GM18867 (cell line): Measurements from ENCODE around the gene LAMB1.

Source experiments
- ATAC-seq: cut with Tn5 transposase; IDR thresholded peaks from one replicate; pipeline ENCODE4 v1.9.1; 2021; ENCODE audit warnings: mild to moderate bottlenecking, moderate library complexity; ENCODE audit not compliant: unreplicated experiment

The LAMB1 gene

DNA sequence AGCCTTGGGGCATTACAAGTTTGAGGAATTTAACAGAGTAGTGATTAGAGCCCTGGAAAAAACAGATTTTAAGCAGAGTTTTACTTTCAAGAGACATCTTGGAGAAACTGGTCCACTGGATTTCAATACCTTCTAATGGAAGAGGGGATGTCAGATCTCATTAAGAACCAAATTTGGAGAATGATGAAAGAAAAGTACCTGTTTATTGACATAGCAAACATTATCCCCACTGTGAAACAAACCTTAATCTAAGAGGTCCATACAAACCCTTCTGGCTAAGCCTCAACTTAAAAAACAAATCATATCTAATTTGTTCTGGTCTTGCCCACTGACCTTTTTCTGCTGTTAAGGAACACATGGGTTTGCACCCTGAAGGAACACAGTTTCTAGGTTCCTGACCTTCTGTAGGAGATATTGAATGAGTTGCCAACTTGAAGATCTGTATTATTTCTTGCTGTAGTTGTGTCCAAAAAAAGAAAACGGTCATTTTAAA lies 53.5 kb downstream of the LAMB1 start:
- no peak for ATAC-seq

- ATAC-seq = no peak
These were observed 54.1 kb downstream of the LAMB1 start for GRCh38 chr7:107948645-107949442.

GRCh38 chr7:107946881-107947280 lies 56.1 kb downstream of the LAMB1 start:
- no peak for ATAC-seq

DNA sequence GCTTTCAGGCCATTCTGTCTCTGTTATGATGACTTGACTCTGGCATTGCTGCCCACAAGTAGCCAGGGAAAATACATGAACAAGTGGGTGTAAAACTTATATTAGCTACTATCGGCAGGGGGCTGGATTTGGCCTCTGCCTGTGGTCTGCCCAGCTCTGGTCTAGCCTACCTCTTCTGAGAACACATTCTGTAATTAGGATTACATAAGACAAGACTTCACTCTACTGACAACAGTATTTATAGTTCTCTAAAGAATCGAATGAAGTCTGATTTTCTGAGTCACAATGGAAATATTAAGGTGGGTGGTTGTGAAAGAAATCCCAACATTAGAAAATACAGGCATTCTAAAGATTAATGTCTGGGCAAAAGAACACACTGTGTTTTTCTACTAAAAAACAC lies 56.5 kb downstream of the LAMB1 start:
- no peak for ATAC-seq

DNA sequence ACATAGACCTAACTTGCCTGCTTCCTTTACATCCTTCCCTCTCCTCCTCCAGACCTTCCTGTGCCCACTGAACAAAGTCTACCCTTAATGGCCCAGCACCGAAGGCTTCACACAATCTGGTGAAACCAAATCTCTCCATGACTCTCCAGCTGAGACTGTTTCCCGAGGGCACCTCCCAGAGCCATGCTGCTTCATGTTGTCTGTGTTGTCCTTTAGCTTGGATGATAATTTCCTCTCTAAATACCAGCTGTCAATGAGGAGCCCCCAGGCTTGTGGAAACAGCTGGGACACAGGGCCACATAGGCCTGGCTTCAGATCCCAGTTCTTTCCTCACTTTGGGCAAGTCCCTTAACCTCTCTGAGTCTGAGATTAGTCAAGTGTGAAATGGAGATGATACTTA lies 57.6 kb downstream of the LAMB1 start:
- no peak for ATAC-seq

GRCh38 chr7:107944411-107945169 lies 58.4 kb downstream of the LAMB1 start:
- no peak for ATAC-seq

GRCh38 chr7:107943018-107943417 lies 59.9 kb downstream of the LAMB1 start:
- no peak for ATAC-seq

DNA sequence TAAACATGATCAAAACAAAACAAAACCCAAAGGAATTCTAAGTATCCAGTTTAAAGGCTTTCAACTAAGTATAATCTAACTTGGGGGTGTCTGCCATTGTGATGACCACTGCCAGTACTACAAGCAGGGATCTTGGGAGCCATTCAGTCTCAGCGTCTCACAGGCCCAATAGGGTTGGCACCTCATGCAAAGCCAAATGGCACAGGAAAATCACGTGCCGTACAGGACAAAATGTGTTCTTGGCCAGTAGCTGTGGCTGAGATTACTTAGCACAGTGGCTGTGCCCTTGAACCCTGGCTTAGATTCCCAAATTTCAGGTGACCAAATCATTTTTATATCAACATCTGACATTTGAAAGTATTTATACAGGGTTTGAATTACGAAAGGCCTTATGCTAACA lies 62.0 kb downstream of the LAMB1 start:
- ATAC-seq = no peak

DNA sequence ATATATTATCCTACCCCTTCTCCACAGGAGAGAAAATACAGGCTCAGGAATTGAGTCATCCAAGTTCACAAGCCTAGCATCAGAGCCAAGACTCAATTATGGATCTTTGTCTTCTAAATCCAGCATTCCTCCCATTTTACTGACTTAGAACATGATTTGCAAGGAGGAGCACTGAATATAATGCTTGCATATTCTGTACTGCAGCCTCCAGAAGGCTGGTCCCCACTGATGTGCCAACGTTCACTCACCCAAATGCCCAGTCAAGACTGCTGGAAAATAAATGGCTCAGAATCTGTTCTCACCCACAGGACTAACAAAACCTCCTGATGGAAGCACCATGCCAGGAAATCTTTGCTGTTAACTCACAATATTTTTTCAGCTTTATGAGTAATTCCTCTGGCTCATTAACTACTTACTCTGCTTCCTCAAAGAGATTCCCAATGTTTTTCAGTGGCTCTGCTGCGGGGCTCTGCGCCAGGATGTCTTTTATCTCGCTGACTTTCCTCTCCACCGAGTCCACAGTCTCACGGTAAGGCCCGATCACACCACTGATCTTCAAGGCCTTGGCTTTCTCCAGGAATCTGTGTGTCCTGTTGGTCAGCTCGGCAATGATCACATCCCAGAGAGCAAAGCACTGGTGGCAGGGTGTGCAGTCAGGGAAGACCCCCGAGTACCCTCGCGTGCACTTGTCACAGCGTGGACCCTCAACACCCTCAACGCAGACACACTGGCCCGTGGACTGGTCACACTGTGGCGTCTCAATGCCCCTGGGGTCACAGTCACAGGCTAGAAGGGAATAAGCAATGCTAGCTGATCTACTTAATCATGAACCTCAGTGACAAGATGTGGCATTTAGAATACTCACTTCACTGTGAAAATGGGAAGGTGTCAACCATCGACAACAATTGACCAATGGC lies 63.1 kb downstream of the LAMB1 start:
- ATAC-seq = no peak

GRCh38 chr7:107938456-107939250 lies 64.3 kb downstream of the LAMB1 start:
- no peak for ATAC-seq

DNA sequence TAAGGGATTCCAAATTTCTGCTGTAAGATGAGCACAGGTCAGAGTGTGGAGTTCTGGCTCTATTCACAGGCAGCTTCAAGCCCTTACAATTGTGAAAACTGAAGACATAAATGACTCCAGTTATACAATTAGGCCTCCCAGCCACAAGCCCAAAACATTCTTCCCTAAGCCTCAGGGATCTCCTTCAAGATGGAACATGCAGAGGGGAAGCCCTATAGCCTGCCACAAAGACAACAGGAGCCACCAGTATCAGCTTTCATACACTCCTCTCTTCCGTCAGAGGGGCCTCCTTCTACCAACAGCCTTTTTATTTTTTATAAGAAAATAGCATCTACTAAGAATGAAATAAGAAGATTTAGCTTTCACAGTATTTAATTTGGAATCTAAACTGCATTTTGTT lies 65.4 kb downstream of the LAMB1 start:
- ATAC-seq = no peak

GRCh38 chr7:107936312-107936711 lies 66.6 kb downstream of the LAMB1 start:
- no peak for ATAC-seq

DNA sequence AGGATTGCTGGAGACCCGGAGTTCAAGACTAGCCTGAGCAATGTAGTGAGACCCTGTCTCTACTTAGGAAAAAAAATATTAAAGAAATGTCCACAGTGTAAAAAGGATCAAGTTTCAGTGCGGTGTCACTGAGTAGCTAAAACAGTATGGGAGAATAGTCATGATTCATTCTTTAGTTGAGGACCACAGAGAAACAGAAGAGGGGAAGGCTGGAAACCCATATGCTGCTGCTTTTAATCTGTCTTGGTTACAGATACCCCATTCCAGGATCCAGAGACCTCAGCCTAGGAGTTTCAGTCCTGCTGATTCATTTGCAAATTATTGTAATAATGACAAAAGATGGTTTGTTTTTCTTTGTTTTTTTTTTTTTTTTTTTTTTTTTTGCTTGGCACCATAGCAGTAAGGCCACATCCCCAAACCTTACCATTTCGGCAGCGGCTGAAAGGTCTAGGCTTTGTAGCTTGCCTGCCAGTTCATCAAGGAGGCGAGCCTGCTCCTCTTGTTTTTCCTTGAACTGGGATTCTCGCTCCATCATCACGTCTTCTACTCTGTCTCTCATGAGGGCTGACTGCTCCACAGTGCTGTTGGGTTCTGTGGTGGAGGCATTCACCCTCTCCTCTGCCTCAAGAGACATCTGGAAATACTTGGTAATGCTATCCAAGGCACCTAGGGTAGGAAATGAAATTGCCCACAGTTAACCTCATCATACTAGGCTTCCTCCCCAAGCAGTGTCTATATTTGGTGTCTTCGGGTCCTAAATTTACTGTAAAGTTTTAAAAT lies 67.8 kb downstream of the LAMB1 start:
- ATAC-seq = no peak

GRCh38 chr7:107933386-107934013 lies 69.5 kb downstream of the LAMB1 start:
- no peak for ATAC-seq

DNA sequence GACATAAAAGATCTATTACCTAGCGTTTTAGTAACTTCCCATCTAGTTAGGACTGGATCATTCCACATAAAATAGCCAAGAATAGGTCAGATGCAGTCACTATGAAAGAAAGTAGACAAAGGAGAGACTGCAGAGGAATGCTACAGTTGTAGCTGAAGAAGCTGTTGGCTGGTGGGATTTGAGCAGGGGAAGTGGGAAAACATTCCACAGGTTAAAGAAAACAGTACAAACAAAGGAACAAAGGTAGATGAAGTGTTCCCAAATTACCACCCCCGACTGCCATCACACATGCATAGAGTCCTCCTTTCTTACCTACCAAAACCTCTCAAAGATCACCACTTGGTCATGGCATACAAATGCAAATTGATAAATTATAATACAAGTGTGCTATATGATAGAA lies 70.2 kb downstream of the LAMB1 start:
- no peak for ATAC-seq

GRCh38 chr7:107931740-107932515 lies 71.0 kb downstream of the LAMB1 start:
- no peak for ATAC-seq

DNA sequence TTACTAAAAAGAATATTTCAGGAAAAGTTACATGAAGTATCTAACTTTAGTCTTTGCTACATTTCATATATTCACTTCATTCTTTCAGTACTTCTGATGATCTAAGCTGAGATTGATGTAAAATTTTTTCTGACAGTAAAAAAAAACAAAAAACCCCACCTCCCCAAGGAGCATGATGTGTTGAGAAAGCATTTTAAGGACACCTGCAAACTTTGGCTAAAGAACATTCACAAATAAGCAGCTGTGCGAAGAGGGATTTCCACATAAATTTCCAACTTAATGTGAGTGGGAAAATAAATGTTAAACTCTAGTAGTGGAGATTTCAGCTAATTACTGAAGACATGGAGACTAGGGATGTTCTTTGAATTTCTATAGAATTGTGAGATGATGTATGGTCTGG lies 76.5 kb downstream of the LAMB1 start:
- no peak for ATAC-seq

DNA sequence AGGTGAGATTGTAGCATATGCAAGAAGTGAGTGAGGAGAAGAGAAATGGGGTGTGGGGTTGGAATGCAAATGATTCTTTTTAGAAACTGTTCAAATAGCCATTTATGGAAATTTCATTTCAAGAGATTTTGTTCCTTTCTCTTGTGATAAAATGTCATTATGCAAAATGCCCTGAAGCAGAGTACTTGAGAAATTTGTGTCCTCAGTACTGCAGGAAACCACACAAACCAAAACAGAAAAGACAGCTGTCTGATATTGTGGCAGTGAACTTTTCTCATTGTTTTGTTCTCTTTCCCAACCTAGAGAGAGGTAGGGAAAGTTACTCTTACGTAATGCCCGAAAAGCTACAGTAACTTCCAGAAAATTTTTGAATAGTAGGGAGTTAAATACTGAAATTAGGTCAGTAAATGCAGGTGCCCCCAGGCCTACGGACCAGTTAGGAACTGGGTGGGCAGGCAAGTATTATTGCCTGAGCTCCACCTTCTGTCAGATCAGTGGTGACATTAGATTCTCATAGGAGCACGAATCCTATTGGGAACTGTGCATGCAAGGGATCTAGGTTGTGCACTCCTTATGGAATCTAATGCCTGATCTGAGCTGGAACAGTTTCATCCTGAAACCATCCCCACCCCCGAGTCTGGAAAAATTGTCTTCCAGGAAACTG lies 78.0 kb downstream of the LAMB1 start:
- ATAC-seq = peak; percentile 95
